ENCODE data around the gene KEAP1. TPM values are rescaled to one million over a fixed set of nuclear protein-coding genes. Genes with fewer than 3 reads are reported as not detected.

KEAP1 gene
- total and polyA plus RNA-seq, 12 donors: 49.1 to 84.9 (median 60.0) TPM

- no peak overlapping the region for H3K27ac ChIP-seq
- no peak for ATAC-seq
- intact Hi-C loops (cut with DNase I): no loop called here
- peaks cover 0 to 14% (median 4%) of the 10 kb centered on the region in 9 donors for H3K4me1 ChIP-seq
- H3K36me3 ChIP-seq: no peaks in the 10 kb centered on the region
- peaks cover 0 to 9% (median 0%) of the 10 kb centered on the region in 7 donors for H3K27me3 ChIP-seq
- H3K4me3 ChIP-seq: no peak overlapping the region
- no peak for TF ChIP-seq CTCF (IDR thresholded peaks at IDR 0.05)
- 77 to 81% methylated on average over 20 of the region's 20 CpGs for WGBS, 2 donors
- no peaks in the 10 kb centered on the region for H3K9me3 ChIP-seq
- no peak for DNase-seq
Observed at GRCh38 chr19:10538204-10538983, 35.2 kb upstream of the KEAP1 start.

GRCh38 chr19:10537668-10538067 is 34.5 kb upstream of the KEAP1 start:
- Histone ChIP-seq H3K27ac (no peak overlapping the region), H3K36me3 (no peaks in the 10 kb centered on the region), H3K9me3 (no peaks in the 10 kb centered on the region), H3K27me3 (peaks cover 0 to 9% (median 0%) of the 10 kb centered on the region in 7 donors), H3K4me3 (no peak overlapping the region), H3K4me1 (peaks cover 0 to 10% (median 0%) of the 10 kb centered on the region in 9 donors)
- DNase-seq: no peak
- TF ChIP-seq CTCF (IDR thresholded peaks at IDR 0.05): no peak
- intact Hi-C loops (cut with DNase I): no loop called here
- 81 to 82% methylated on average over 11 of the region's 11 CpGs for WGBS, 2 donors
- no peak for ATAC-seq

- WGBS, 2 donors: 80 to 81% methylated on average over 6 of the region's 6 CpGs
- Histone ChIP-seq H3K27ac (no peak overlapping the region), H3K4me3 (no peak overlapping the region), H3K27me3 (peaks cover 0 to 9% (median 0%) of the 10 kb centered on the region in 7 donors), H3K4me1 (peaks cover 0 to 10% (median 0%) of the 10 kb centered on the region in 9 donors), H3K9me3 (no peaks in the 10 kb centered on the region), H3K36me3 (no peaks in the 10 kb centered on the region)
- DNase-seq (no peak), ATAC-seq (no peak)
- intact Hi-C loops (cut with DNase I): no loop called here
- TF ChIP-seq CTCF (IDR thresholded peaks at IDR 0.05): no peak
Observed at GRCh38 chr19:10535613-10536012, 32.5 kb upstream of the KEAP1 start.

GRCh38 chr19:10533646-10534386 is 30.7 kb upstream of the KEAP1 start:
- intact Hi-C loops (cut with DNase I): no loop called here
- WGBS, 2 donors: 69 to 81% methylated on average over 10 of the region's 10 CpGs
- Histone ChIP-seq H3K4me3 (no peak overlapping the region), H3K36me3 (no peaks in the 10 kb centered on the region), H3K4me1 (peaks cover 0 to 10% (median 0%) of the 10 kb centered on the region in 9 donors), H3K9me3 (no peaks in the 10 kb centered on the region), H3K27ac (peak overlapping the region in 3 of 10 donors; percentile 60 to 65 (median 61)), H3K27me3 (peaks cover 0 to 9% (median 0%) of the 10 kb centered on the region in 7 donors)
- ATAC-seq (peak in 7 of 8 donors; percentile 33 to 80 (median 60)), DNase-seq (no peak)
- no peak for TF ChIP-seq CTCF (IDR thresholded peaks at IDR 0.05)
